ENCODE data around the gene MAP4K3.

- TF ChIP-seq CTCF (IDR thresholded peaks at IDR 0.05), result no peak
- TF ChIP-seq EZH2 (IDR thresholded peaks at IDR 0.05; ENCODE audit: borderline replicate concordance, insufficient read depth, low read depth, low read length, poor library complexity, severe bottlenecking), result no peak
These were observed 4.4 kb downstream of the MAP4K3 start for GRCh38 chr2:39432701-39433100.

Data from B cell (primary cell).